ENCODE results near the gene WNT1.

DNA sequence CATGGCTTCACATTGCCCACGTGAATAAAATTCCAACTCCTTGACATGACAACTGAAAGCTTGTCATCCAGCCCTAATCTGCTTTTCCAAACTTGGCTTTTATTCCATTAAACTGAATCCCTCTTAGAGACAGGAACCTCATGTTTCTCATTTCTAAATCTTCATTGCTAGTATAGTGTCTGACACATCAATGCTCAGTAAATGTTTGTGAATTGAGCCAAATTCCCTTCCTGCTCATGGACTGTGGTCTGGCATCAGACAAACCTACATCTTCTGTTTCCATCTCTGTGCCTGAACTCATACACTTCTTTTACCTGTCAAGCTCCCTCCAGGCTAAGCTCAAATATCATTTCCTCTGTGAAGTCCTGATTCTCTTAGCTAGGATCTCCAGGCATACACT lies 48.6 kb upstream of the WNT1 start:
- TF ChIP-seq POLR2A (IDR thresholded peaks at IDR 0.05): no peak
- TF ChIP-seq, protein P1, sequence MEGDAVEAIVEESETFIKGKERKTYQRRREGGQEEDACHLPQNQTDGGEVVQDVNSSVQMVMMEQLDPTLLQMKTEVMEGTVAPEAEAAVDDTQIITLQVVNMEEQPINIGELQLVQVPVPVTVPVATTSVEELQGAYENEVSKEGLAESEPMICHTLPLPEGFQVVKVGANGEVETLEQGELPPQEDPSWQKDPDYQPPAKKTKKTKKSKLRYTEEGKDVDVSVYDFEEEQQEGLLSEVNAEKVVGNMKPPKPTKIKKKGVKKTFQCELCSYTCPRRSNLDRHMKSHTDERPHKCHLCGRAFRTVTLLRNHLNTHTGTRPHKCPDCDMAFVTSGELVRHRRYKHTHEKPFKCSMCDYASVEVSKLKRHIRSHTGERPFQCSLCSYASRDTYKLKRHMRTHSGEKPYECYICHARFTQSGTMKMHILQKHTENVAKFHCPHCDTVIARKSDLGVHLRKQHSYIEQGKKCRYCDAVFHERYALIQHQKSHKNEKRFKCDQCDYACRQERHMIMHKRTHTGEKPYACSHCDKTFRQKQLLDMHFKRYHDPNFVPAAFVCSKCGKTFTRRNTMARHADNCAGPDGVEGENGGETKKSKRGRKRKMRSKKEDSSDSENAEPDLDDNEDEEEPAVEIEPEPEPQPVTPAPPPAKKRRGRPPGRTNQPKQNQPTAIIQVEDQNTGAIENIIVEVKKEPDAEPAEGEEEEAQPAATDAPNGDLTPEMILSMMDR (IDR thresholded peaks at IDR 0.05): no peak
- TF ChIP-seq EP300 (IDR thresholded peaks at IDR 0.05): no peak

Data from ovary (tissue), 3 donors.